Trophoblast cell (in vitro differentiated cells and primary cell): ENCODE measurements around the gene DSTN.

Source experiments
- DNase-seq, 2 donors: peaks; one replicate each; pipeline ENCODE4 v3.0.0-alpha.2; 2016
- H2AFZ ChIP-seq: 2 replicates; pipeline ENCODE4 v1.6.1; 2013; ENCODE audit warnings: low read length, moderate library complexity, mild to moderate bottlenecking; ENCODE audit not compliant: insufficient read depth, poor library complexity
- H2AK5ac ChIP-seq: 2 replicates; pipeline ENCODE4 v1.6.1; 2013; ENCODE audit warnings: mild to moderate bottlenecking, low read length
- H2BK120ac ChIP-seq: 2 replicates; pipeline ENCODE4 v1.6.1; 2013; ENCODE audit warnings: low read length, mild to moderate bottlenecking, moderate library complexity; ENCODE audit not compliant: insufficient read depth, poor library complexity
- H2BK12ac ChIP-seq: 2 replicates; pipeline ENCODE4 v1.6.1; 2013; ENCODE audit warnings: mild to moderate bottlenecking, low read length, moderate library complexity
- H2BK5ac ChIP-seq: 2 replicates; pipeline ENCODE4 v1.6.1; 2013; ENCODE audit warnings: low read length, low read depth, moderate library complexity, mild to moderate bottlenecking; ENCODE audit not compliant: poor library complexity
- H3K14ac ChIP-seq: 2 replicates; pipeline ENCODE4 v1.6.1; 2013; ENCODE audit warnings: mild to moderate bottlenecking, low read length
- H3K18ac ChIP-seq: 2 replicates; pipeline ENCODE4 v1.6.1; 2013; ENCODE audit warnings: mild to moderate bottlenecking, low read length
- H3K23ac ChIP-seq: 2 replicates; pipeline ENCODE4 v1.6.1; 2013; ENCODE audit warnings: low read length
- H3K27ac ChIP-seq: 2 replicates; pipeline ENCODE4 v1.5.1; 2013; ENCODE audit warnings: low read depth, mild to moderate bottlenecking, inconsistent platforms, low read length, moderate library complexity
- H3K27me3 ChIP-seq: 2 replicates; pipeline ENCODE4 v1.6.1; 2013; ENCODE audit warnings: inconsistent platforms, mild to moderate bottlenecking, low read length, moderate library complexity; ENCODE audit not compliant: insufficient read depth
- H3K36me3 ChIP-seq, 2 experiments: 1 replicate in 1 of 2; 2 replicates in 1 of 2; pipeline ENCODE4 v1.6.1; 2013; ENCODE audit warnings: low read length in 2 of 2, mild to moderate bottlenecking in 2 of 2, moderate library complexity in 1 of 2; ENCODE audit not compliant: insufficient read depth in 2 of 2, control insufficient read depth in 1 of 2
- H3K4ac ChIP-seq: 2 replicates; pipeline ENCODE4 v1.6.1; 2013; ENCODE audit warnings: low read depth, mild to moderate bottlenecking, low read length, moderate library complexity
- H3K4me1 ChIP-seq, 2 experiments: 1 replicate in 1 of 2; 2 replicates in 1 of 2; pipeline ENCODE4 v1.6.1; 2013; ENCODE audit warnings: low read length in 2 of 2, mild to moderate bottlenecking in 2 of 2, moderate library complexity in 1 of 2; ENCODE audit not compliant: insufficient read depth in 2 of 2, control insufficient read depth in 1 of 2
- H3K4me2 ChIP-seq: 2 replicates; pipeline ENCODE4 v1.6.1; 2013; ENCODE audit warnings: inconsistent platforms, mild to moderate bottlenecking, low read length, moderate library complexity
- H3K4me3 ChIP-seq: 2 replicates; pipeline ENCODE4 v1.5.1; 2013; ENCODE audit warnings: mild to moderate bottlenecking, low read depth, low read length, inconsistent platforms
- H3K79me1 ChIP-seq: one replicate; pipeline ENCODE4 v1.6.1; 2013; ENCODE audit warnings: low read length
- H3K79me2 ChIP-seq: 2 replicates; pipeline ENCODE4 v1.6.1; 2013; ENCODE audit warnings: low read length, mild to moderate bottlenecking; ENCODE audit not compliant: control insufficient read depth, insufficient read depth, poor library complexity
- H3K9ac ChIP-seq: 2 replicates; pipeline ENCODE4 v1.6.1; 2013; ENCODE audit warnings: mild to moderate bottlenecking, low read length
- H3K9me3 ChIP-seq: 2 replicates; pipeline ENCODE4 v1.6.1; 2013; ENCODE audit warnings: low read depth, mild to moderate bottlenecking, control low read depth, inconsistent platforms, low read length; ENCODE audit not compliant: insufficient read depth
- H4K12ac ChIP-seq: 2 replicates; pipeline ENCODE4 v1.6.1; 2013; ENCODE audit warnings: low read depth, mild to moderate bottlenecking, low read length, moderate library complexity
- H4K8ac ChIP-seq: 2 replicates; pipeline ENCODE4 v1.6.1; 2013; ENCODE audit warnings: low read depth, mild to moderate bottlenecking, low read length, moderate library complexity
- H4K91ac ChIP-seq: one replicate; pipeline ENCODE4 v1.6.1; 2013; ENCODE audit warnings: low read depth, mild to moderate bottlenecking, low read length, moderate library complexity
- WGBS: extraction: QIAGEN DNeasy Blood & Tissue Kit; methylation state at CpG from one replicate; pipeline ENCODE4 v1.1.7; 2013; ENCODE audit warnings: missing lambda C conversion rate; ENCODE audit not compliant: insufficient read length, insufficient coverage; ENCODE audit errors: extremely low coverage; 5-methylcytosine and 5-hydroxymethylcytosine counted together

Gene DSTN

GRCh38 chr20:17608701-17609497 is 39.0 kb downstream of the DSTN start:
- no peak overlapping the region for H2BK12ac ChIP-seq
- H3K79me2 ChIP-seq: no peaks in the 10 kb centered on the region
- H3K79me1 ChIP-seq: no peaks in the 10 kb centered on the region
- H3K9ac ChIP-seq: no peak overlapping the region
- no peak overlapping the region for H3K18ac ChIP-seq
- no CpG with 5 or more reads among the region's 3 CpGs for WGBS
- H3K36me3 ChIP-seq: peaks cover 34 to 46% of the 10 kb centered on the region in 2 experiments
- no peak overlapping the region for H3K4me3 ChIP-seq
- no peak overlapping the region for H3K23ac ChIP-seq
- H3K27me3 ChIP-seq: no peaks in the 10 kb centered on the region
- H3K27ac ChIP-seq: no peak overlapping the region
- no peak overlapping the region for H4K12ac ChIP-seq
- H2BK5ac ChIP-seq: no peak overlapping the region
- H2BK120ac ChIP-seq: no peak overlapping the region
- no peaks in the 10 kb centered on the region for H3K9me3 ChIP-seq
- no peak overlapping the region for H2AFZ ChIP-seq
- H2AK5ac ChIP-seq: no peak overlapping the region
- H3K14ac ChIP-seq: no peak overlapping the region
- no peak overlapping the region for H3K4me2 ChIP-seq
- H3K4ac ChIP-seq: no peak overlapping the region
- peaks cover 0 to 2% of the 10 kb centered on the region in 2 experiments for H3K4me1 ChIP-seq
- H4K91ac ChIP-seq: no peak overlapping the region
- H4K8ac ChIP-seq: no peak overlapping the region
- no peak for DNase-seq

- H4K12ac ChIP-seq: no peak overlapping the region
- H2BK12ac ChIP-seq: no peak overlapping the region
- H3K9me3 ChIP-seq: no peaks in the 10 kb centered on the region
- H3K4me3 ChIP-seq: no peak overlapping the region
- H3K79me1 ChIP-seq: no peaks in the 10 kb centered on the region
- no peaks in the 10 kb centered on the region for H3K79me2 ChIP-seq
- H3K9ac ChIP-seq: no peak overlapping the region
- H4K8ac ChIP-seq: no peak overlapping the region
- no peak overlapping the region for H2BK5ac ChIP-seq
- no peak for DNase-seq
- peaks cover 43 to 56% of the 10 kb centered on the region in 2 experiments for H3K36me3 ChIP-seq
- no peak overlapping the region for H3K14ac ChIP-seq
- H3K4me1 ChIP-seq: peaks cover 0 to 2% of the 10 kb centered on the region in 2 experiments
- no peak overlapping the region for H3K4ac ChIP-seq
- no peak overlapping the region for H3K23ac ChIP-seq
- no peaks in the 10 kb centered on the region for H3K27me3 ChIP-seq
- H2AK5ac ChIP-seq: no peak overlapping the region
- H3K4me2 ChIP-seq: no peak overlapping the region
- no peak overlapping the region for H2BK120ac ChIP-seq
- H3K27ac ChIP-seq: no peak overlapping the region
- H3K18ac ChIP-seq: no peak overlapping the region
- H2AFZ ChIP-seq: no peak overlapping the region
- WGBS: no CpG with 5 or more reads among the region's 8 CpGs
- H4K91ac ChIP-seq: no peak overlapping the region
These were observed 40.0 kb downstream of the DSTN start for GRCh38 chr20:17609811-17610377.

GRCh38 chr20:17610566-17611289 is 40.9 kb downstream of the DSTN start:
- Histone ChIP-seq H3K79me1 (no peaks in the 10 kb centered on the region), H3K4me2 (no peak overlapping the region), H4K8ac (no peak overlapping the region), H3K18ac (no peak overlapping the region), H3K4me3 (no peak overlapping the region), H2BK12ac (no peak overlapping the region), H4K12ac (peak overlapping the region; percentile 50), H3K36me3 (peaks cover 43 to 58% of the 10 kb centered on the region in 2 experiments), H3K27me3 (no peaks in the 10 kb centered on the region), H3K14ac (no peak overlapping the region), H3K27ac (no peak overlapping the region), H3K9me3 (no peaks in the 10 kb centered on the region), H3K9ac (no peak overlapping the region), H2BK120ac (no peak overlapping the region), H3K4me1 (peaks cover 0 to 2% of the 10 kb centered on the region in 2 experiments), H2BK5ac (no peak overlapping the region), H3K4ac (no peak overlapping the region), H3K23ac (no peak overlapping the region), H2AK5ac (no peak overlapping the region), H4K91ac (no peak overlapping the region), H2AFZ (no peak overlapping the region), H3K79me2 (no peaks in the 10 kb centered on the region)
- no CpG with 5 or more reads among the region's 19 CpGs for WGBS
- peak in 1 of 2 donors; percentile 49 for DNase-seq

GRCh38 chr20:17611290-17611539 is 41.3 kb downstream of the DSTN start:
- Histone ChIP-seq H3K27me3 (no peaks in the 10 kb centered on the region), H4K8ac (no peak overlapping the region), H3K9me3 (no peaks in the 10 kb centered on the region), H2BK5ac (no peak overlapping the region), H3K79me1 (no peaks in the 10 kb centered on the region), H3K23ac (no peak overlapping the region), H3K4me3 (no peak overlapping the region), H2AK5ac (no peak overlapping the region), H4K12ac (peak overlapping the region; percentile 50), H3K79me2 (no peaks in the 10 kb centered on the region), H3K36me3 (peaks cover 48 to 63% of the 10 kb centered on the region in 2 experiments), H2AFZ (no peak overlapping the region), H3K4me2 (no peak overlapping the region), H3K4me1 (peaks cover 0 to 2% of the 10 kb centered on the region in 2 experiments), H3K18ac (no peak overlapping the region), H3K14ac (no peak overlapping the region), H3K9ac (no peak overlapping the region), H3K4ac (no peak overlapping the region), H4K91ac (no peak overlapping the region), H3K27ac (no peak overlapping the region), H2BK120ac (no peak overlapping the region), H2BK12ac (no peak overlapping the region)
- peak in 1 of 2 donors; percentile 65 for DNase-seq
- no CpG with 5 or more reads among the region's 6 CpGs for WGBS
